ENCODE measurements around the gene DENND5B.
"Not testable (repeated sequence)": the region's sequence is repeated elsewhere in the genome, so short reads cannot be mapped to it uniquely, and the experiment has no call there.

The DENND5B gene

DNA sequence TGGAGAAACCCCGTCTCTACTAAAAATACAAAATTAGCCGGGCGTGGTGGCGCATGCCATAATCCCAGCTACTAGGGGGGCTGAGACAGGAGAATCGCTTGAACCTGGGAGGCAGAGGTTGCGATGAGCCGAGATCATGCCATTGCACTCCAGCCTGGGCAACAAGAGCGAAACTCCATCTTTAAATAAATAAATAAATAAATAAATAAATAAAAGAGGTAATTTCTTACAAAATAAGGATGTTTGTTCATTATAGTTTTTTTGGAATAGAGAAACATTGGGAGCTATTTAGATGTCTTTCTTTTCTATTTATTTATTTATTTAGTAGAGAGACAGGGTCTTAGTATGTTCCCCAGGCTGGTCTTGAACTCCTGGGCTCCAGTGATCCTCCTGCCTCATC is 213.7 kb downstream of the DENND5B start:
- DNase-seq (ENCODE audit: low read depth): not testable (repeated sequence)

DNA sequence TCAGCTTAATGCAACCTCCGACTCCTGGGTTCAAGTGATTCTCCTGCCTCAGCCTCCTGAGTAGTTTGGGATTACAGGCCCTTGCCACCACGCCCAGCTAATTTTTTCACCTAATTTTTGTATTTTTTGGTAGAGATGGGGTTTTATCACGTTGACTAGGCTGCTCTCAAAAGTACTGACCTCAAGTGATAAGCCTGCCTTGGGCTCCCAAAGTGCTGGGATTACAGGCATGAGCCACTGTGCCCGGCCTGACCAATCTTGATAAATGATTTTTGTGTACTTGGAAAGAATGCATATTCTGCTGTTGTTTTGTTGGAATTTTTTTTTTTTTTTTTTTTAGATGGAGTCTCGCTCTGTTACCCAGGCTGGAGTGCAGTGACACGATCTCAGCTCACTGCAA is 215.5 kb downstream of the DENND5B start:
- not testable (repeated sequence) for DNase-seq (ENCODE audit: low read depth)

DNA sequence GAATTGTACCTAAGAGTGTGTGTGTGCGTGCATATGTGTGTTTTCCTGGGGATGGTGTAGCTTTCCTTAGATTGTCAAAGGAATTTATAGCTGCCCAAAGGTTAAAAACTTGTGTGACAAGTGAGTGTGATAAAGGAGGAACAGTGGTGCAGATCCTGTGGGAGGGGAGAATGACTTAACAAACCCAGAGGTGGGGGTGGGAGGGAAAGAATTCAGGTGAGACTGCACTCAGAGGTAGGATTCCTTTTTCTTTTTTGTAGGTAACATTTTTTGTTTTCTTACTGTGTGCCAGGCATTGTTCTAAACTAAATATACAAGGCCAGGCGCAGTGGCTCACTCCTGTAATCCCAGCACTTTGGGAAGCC is 219.7 kb downstream of the DENND5B start:
- no peak for DNase-seq (ENCODE audit: low read depth)

DNA sequence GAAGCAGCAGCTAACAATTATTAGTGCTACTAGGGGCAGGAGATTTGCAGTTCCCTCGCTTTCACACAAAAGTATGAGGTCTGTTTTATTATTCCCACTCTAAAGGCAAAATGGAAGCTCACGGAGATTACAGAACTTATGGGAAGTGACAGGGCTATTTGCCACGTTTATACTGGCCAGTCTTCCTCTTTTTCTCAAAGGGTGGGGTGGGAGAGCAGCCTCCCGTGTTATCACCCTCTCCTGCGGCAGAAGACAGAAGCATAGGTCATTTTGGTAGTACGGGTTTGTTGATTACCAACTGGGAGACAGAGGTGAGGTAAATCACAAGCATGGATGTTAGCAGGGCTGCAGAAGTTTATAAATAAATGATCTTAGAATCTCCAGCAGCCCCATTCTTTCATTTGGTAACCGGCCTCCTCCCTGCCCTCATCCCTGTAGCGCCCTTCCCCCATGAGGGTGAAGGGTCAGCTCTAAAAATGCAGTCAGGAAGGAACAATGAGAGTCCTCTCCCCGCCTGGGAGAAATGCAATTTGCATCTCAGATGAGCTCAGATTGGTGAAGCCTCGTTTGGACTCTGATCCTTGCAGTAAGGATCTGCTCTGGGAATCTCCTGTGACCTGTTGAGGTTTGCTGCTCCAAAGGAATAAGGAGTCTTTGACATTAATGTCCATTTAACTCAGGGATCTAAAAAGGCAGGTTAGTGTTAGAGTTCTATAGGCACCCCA is 220.2 kb downstream of the DENND5B start:
- DNase-seq (ENCODE audit: low read depth): no peak

DNA sequence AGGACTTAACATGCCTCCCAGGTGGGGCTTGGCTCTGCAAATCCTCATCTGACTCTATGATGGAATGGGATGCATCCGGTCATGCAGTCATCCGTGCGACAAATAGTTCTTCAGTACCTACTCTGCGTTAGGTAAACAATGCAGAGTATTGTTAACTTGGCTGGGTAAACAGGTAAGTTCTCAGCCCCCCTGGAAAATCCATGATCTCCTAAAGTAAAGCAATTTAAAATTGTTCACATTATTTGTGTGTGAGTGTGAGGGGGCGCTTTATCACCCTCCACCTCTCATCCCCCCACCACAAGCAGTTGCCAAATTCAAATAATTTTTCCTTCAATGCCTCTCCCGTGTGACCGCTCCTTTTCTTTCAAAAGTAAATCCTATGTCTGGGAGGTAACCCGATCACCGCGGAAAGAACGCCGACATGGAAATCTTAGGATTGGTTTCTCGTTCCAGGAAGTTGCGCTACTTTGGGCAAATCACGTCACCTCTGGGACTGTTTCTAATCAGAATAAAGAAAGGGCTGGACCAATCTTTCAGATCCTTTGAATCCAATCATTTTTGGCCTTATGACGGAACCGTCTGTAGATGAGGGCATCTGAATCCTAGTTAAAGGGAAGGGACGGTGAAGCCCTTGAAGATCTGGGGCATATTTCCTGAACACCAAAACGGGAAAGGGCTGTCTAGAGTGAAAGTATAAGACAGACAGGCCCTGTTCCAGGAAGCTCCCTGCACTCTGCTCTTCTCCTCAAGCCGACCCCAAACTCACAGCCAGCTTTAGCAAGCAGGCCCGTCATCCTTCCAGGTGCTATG is 221.0 kb downstream of the DENND5B start:
- no peak for DNase-seq (ENCODE audit: low read depth)

DNA sequence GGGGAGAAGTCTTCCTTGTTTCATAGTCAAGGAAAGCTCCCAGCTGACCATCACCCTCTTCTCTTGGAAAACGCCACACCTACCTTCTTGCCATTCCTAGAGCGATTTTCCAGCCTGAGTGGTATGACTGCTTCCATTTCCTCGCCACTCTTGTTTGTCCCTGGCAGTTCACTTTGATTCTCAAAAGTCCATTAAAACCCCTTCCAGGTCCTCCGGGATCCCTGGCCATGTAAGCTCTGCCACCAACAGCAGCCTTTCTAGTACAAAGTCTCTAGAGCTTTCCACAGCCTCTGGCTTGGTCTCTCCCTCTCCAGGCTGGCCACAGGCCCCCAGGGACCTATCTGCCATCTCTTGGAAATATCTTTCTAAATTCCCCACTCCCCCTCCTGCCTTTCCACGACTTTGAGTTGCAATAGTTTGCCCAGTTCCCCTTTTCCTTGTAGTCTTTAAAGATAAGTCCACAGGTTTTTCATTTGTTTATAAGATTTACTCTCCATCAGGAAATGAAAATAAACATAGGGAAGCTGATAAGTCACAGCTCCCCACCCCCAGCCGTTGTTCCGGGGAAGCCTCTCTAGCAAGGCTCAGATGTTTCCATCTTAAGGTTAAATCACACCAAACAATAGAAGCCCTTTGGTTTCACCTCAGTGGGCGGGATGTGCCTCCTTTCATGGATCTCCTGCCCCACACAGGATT is 222.1 kb downstream of the DENND5B start:
- DNase-seq (ENCODE audit: low read depth): no peak

DNA sequence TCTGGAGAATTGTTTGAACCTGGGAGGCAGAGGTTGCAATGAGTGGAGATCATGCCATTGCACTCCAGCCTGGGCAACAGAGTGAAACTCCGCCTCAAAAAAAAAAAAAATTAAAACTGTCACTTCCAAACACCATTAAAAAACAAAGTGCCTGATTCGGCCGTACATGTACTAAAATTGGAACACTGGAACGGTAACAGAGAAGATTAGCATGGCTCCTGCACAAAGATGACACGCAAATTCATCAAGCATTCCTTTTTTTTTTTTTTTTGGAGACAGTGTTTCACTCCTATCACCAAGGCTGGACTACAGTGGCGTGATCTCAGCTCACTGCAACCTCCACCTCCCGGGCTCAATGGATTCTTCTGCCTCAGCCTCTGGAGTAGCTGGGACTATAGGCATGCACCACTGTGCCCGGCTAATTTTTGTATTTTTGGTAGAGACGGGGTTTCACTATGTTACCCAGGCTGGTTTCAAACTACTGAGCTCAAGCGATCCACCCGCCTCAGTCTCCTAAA is 224.8 kb downstream of the DENND5B start:
- no peak for DNase-seq (ENCODE audit: low read depth)

DNA sequence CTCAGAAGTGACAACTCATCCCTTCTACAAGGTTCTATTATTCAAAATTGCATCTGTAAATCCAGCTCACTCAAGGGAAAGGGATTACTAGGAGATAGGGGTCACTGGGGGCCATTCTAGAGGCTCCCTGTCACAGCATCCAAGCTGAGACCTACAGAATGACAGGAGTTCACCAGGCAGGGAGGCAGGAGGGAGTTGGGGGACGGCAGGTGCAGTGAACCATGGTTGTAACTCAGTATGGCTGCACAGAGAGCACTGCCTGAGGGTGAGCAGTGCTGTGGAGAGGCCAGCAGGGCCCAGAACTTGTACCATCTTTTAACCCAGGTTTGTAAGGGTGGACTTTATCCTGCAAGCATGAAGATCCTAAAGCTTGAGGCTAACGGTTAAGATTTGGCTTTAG is 227.1 kb downstream of the DENND5B start:
- DNase-seq (ENCODE audit: low read depth): no peak

DNA sequence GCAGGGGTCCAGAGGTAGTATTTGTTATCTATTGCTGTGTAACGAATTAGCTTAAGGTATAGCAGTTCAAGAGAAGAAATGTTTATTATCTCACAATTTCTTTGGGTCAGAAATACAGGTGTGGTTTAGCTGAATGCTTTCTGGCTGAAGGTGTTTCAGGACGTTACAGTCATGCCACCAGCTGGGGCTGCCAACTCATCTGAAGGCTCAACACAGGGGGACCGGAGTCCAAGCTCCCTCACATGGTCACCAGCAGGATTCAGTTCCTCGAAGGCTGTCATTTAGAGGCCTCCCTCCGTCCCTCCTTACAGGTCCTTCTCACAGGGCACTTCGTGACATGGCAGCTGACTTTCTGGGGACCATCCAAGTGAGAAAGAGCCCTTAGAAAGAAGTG is 227.5 kb downstream of the DENND5B start:
- DNase-seq (ENCODE audit: low read depth): no peak

DNA sequence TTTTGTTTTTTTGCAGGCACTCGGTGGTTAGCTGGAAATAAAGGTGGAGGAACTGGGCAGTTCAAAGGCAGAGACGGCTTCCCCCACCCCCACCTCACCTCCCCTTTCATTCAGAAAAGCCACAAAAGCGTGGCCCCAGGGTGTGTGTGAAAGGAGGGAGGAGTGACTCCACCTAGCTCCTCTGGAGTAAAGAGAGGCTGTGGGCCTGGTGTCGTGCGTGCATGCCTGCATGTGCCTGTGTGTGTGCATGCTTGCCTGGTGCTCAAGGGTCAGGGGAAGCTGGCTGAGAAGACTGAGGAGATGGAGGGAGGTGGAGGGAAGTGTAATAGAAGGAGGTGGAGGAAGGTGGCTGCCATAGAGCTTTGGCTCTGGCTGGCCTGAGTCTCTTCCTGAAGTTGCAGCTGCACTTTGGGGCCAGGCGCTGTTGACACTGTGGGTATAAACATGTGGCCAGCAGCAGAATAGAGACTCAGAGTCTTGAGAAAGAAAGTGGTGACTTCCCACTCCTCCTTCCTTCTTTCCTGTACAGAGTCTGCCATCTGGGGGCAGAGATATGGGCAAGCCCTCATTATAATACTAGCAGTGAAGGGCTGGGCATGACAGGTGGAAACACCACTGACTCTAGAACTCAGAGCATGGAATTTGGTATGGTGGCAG is 228.0 kb downstream of the DENND5B start:
- no peak for DNase-seq (ENCODE audit: low read depth)

DNA sequence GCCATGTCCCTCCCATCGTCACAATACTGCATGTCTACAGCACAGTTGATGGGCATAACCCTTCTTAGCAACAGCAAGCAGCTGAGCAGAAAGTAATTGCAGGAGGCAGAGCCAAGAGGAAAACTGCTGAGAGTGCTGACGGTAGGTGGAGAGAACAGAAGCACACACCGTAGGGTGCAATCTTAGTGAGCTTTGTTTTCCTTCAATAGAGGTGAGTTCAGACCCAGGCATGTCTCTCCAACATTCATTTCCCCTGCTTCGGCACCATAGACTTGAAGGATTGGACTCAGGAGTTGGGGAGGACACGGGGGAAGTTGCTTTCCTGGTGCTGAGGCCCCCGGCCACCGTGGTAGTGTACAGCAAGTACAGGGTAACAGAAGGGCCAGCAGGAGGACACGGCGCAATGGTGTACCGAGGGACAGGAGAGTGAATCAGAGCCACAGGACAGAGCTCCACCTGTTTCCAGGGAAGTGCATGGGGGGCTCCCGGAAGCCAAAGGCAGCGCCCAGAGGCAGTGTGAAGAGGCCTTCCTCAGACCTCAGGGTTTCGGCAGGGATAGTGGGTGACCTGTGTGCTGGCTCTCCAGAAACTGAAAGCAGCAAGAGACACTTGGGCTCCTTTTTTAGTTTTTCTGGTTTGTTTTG is 228.7 kb downstream of the DENND5B start:
- DNase-seq (ENCODE audit: low read depth): no peak

DNA sequence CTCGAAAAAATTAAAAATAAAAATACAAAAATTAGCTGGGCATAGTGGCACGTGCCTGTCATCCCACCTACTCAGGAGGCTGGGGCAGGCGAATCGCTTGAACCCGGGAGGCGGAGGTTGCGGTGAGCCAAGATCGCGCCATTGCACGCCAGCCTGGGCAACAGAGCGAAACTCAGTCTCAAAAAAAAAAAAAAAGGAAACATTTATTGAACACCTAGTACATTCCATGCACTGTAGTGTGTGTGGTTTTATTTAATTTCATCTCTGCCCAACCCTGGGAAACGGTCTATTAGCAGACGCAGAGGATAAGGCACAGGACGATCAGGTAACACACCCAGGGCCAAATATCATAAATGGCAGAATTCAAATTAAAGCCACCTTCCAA is 229.2 kb downstream of the DENND5B start:
- DNase-seq (ENCODE audit: low read depth): no peak

DNA sequence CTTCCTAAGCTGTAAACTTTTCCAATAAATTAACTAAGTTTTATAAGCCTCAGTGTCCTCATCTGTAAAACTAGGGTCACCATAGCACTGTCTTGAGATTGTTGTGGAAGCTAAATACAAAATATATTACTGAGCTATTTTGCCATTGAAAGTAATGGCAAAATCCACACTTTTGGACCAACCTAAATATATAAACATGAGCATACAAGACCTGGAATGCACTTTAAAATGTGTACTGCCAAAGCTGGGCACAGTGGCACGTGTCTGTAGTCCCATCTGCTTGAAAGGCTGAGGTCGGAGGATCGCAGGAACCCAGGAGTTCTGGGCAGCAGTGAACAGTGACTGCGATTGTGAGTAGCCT is 235.2 kb downstream of the DENND5B start:
- no peak for DNase-seq (ENCODE audit: low read depth)

DNA sequence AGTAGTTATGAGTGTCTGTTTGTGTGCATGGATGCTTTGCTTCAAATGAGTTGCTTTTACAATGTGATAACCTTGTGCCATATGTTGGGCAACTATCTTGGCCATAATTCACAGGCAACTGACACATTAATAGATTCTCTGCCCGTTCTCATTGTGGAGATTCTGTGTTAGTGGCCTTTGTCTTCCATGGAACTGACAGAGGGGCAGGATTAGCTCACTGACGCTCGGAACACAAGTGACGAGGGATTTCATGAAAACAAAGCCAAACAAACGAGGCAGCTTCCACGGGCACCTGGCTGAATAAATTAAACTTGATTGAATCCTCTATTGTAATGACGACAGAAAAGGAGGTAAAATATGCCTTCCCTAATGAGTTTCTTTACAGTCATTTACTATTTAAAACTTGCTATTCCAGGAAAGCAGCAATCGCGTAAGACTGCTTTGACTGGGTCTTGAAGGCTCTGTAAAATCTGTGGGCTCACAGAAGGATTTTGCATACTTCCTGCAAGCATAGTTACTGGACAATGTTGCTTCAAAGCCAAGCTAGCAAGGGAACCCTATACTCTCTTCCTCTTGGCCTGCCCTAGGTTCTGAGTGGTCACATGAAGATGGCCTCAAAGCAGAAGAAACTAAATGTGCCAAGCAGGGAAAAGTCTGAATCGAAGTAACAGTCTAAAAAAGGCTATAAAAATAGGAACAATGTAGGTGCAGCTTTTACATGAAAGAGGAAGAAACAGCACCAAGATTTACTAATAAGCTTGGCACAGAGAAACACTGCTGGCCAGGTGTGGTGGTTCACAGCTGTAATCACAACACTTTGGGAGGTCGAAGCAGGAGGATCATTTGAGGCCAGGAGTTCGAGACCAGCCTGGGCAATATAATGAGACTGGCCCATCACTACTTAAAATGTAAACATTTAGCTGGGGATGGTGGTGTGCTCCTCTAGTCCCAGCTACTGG is 236.9 kb downstream of the DENND5B start:
- DNase-seq (ENCODE audit: low read depth): no peak

DNA sequence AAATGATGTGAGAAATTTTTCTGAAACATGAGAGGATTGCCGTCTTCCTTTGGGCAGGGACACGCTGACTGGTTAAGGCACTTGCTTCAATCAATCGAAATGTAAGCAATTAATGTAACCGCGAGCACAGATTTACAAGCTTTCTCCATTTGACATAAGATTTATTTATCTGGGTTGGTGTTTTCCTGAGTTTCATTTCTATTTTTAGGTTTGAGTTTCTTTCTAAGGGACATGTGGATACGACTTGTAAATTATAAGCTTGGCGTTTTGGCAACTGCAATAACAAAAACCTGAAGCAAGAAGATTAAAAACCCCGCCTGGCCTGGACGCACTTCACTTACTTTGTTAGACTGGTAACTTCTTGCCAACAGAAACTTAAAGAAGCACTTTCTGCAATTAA is 244.7 kb downstream of the DENND5B start:
- DNase-seq (ENCODE audit: low read depth): no peak

DNA sequence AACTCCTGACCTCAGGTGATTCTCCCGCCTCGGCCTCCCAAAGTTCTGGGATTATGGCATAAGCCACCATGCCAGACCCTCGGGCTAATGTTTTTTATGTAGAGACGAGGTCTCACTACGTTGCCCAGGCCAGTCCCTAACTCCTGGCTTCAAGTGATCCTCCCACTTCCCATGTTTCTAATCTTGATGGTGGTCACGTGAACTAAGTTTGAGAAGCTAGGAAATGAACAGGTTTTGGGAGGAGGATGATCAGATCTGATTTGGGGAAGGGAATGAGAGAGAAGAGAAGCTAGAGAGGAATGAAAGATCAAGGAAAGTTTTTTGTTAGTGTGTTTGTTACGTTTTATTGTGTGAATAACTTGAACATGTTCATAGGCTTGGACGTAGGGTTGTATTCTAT is 247.8 kb downstream of the DENND5B start:
- no peak for DNase-seq (ENCODE audit: low read depth)

DNA sequence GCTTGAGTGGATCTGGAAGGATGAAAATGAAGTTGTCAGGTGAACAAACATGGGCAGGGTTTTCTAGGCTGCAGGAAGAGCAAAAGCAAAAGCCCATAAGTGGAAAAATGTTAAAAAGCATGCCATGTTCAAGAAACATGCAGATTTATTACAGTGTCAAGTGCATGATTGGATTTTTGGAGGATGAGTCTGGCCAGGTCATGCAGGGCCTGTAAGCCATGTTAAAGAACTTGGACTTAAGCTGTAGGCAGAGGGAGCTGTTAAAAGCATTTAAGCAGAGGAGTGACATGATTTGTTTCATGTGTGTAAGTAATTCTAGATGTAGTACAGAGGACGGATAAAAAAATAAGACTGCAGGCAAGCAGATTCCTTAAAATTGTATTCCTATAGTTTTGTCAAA is 248.7 kb downstream of the DENND5B start:
- DNase-seq (ENCODE audit: low read depth): no peak

DNA sequence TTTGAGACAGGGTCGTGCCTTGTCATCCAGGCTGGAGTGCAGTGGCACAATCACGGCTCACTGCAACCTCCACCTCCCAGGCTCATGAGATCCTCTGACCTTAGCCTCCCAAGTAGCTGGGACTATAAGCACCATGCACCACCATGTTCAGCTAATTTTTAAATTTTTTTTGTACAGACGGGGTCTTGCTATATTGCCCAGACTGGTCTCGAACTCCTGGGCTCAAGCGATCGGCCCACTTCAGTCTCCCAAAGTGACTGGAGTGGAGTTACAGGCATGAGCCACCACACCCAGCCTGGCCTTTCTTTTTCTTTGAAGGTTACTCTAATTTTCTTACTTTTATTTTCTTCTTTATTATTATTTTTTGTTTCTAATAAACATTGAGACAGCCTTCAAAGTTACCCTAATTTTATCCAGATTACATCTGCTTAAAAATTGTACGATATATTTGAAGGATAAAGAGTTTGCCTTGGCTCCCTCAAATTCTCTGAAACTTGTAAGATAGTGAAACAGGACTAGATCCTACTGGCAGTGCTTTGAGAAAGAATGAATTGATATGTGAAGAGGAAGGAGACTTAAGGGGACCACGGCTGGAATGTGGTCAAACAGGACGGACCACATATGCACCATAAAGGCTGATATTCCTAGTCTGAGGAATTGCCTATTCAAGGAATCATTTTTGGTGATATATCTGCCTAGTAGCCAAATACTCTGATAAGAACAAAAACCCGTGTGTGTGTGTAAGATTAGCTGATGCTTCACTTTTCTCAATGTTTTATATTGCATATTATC is 250.9 kb downstream of the DENND5B start:
- DNase-seq (ENCODE audit: low read depth): no peak

DNA sequence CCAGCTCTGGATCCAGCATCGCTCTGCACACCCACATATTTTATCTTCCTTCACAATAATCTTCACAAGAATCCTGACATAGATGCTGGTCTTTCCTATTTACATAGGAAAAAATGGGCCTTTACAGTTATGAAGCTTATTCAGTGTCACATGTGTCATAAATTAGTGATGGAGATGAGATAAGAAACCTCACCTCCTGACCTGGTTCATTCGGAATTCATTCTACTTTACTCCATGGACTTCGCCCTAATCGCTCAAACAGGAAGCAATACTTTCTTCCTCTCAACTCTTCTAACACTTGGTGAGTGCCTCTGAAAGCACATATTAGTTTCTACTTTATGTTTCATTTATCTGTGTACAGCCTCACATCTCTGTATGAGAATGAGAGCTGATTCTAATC is 253.0 kb downstream of the DENND5B start:
- no peak for DNase-seq (ENCODE audit: low read depth)
